CD4-positive, alpha-beta T cell treated with Interleukin-15 for 1 hour (primary cell): ENCODE measurements around the gene MSMB.
A peak's percentile ranks its signal among the peaks of the same experiment; 100 is the strongest.
"Not testable (repeated sequence)": the region's sequence is repeated elsewhere in the genome, so short reads cannot be mapped to it uniquely, and the experiment has no call there.

Experiments used
- DNase-seq: peaks from one replicate; pipeline ENCODE4 v3.0.0-alpha.2; 2020

MSMB gene, protein sequence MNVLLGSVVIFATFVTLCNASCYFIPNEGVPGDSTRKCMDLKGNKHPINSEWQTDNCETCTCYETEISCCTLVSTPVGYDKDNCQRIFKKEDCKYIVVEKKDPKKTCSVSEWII

DNA sequence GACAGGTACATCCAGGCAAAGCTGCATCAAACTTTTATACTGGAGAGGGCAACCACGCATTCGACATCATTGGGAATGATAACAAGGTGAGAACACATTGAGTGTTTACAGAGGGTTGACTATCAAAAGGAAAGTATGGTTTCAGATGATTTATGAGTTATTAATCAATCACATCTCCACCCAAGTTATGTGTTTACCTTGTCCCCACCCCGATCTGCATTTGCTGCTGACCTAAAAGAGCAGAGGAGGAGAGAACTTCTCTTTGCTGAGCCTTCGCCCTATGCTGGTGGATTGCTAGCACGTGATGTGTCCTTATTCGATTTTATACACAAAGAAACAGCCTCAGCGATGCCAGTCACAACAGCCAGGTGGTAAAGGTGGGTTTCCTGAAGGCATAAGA is at the start of gene MSMB:
Gene MSMB (minus strand): TSS at position 9 of the 400 bp plus-strand sequence. CDS start 32 bp downstream, outside the sequence.
- no peak for DNase-seq

DNA sequence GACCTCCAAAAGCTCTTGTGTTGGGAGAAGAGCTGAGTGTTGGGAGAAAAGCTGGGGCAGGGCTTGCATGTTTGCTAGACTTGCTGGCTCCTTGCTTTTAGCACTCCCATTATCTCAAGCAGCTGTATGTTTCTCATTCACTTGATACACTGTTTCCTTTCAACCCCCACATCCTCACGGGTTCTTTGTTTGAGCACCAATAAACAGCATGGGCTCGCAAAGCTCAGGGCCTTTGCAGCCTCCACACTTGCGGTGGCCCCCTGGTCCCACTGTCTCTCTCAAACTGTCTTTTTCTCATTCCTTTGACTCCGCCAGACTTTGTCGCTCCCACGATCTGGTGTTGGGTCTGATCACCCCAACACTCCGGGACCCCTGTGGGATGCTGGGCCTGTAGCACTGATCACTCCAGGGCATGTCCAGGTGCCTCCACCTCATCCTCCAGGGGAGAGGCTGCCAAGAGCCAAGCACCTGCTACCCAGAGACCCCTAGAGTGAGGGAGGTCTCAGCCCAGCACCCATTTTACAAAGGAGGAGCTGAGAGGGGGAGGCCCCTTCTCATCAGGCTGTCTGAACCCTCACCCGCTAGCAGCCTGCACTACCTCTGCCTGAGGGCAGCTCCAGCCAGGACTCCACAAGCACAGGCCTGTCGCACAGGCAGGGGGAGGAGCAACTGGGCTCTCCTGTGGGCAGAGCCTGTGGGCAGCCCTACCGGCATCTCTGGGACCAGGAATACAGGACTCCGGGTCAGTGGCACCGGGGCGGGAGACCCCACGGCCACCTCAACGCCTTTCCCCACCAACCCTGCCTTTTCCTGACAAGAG is 49.1 kb upstream of the MSMB start:
- no peak for DNase-seq

DNA sequence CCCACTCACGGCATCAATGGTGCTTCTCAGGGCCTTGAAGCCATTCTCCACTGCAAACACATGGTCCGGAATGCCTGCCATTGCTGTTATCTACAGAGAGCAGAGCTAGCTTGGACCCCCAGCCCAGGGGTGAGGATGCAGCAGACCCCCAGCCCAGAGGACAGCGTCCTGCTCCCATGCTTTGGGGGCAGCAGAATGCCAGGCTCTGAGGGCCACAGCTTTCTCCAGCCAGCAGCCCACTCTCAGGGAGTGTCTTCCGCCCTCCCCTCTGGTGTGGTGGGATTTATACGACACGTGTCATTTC is 48.1 kb upstream of the MSMB start:
- no peak for DNase-seq

DNA sequence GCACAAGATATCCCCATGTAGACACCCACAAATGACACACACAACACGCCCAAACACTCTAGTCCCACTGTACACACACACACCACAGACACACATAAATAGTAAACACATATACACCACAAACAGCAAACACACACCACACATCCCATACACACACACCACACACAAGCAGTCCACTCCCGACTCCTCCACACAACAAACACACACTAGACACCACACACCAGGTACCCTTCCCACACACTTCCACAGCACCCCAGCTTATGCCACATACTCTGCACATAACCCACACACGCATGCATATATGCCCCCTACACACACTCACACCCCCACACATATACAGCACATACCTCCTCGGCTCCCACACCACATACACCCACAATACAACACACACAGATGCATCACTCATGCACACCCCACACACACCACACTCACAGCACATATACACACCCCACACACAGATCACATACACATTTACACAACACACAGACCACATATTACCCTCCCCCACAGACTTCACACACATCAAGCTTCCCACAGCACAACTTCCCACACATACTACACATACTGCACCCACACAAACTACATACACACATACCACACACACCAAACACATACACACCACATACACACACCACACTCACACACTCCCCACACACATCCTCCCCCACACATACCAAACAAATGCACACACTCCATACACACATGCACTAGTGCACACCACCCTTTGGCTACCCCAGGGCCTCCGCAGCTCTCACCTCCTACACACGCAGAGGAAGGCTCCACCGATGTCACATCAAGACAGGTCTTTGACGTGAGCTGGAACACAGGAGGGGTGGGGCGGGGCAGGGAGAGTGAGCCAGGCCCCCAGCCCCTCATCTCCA is 47.5 kb upstream of the MSMB start:
- DNase-seq, result peak; percentile 46

DNA sequence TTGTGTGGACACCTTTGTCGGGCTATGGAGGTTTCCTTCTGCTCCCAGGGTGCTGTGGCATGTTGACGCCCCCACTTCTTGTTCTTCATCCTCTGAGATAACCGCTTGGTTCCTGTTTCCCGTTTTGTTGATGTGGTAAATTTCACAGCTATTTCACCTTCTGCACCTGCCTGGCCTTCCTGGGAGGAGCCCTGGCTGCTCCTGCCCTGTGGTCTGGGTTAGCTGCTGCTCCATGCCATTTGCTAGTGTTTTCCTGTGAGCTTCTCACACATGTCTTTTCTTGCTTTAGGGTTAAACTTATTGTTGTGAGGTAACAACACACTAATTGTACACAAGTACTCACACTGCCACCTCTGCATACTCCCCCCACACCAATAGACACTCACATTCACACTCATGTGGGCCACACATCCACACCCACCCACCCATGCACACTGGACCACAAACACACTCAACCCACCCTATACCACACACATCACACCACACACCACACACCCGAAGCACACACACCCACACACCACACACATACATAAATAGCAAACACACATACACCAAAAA is 46.5 kb upstream of the MSMB start:
- peak; percentile 41 for DNase-seq

DNA sequence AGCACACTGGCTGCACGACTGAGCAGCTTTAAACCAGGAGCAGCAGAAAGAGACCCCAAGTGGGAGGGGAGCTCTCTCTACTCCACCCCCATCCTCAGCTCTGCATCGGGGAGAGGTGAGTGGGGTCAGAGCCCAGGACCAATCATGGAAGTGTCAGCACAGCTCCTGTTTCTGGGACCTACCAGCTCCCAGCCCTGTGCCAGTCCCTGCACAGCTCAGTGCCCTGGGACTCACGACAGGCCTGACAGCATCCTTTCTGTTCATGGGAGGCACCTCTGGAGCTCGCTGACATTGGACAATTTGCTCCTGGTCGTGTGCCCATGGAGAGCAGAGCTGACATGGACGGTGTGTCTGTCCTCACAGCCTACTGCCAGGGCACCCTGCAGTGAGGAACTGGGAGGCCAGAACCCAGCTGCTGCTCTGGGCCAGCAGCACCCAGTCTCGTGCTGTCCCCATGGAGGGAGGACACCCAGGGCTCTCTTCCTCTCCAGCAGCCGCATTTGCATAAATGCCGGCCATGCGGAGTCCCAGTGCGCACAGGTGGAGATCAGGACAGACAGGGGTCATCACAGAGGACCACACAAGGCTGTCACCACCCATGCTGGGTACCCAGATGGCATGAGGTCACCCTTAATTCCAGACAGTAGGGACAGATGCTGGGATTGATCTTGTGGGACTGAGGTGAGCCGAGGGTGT is 45.9 kb upstream of the MSMB start:
- DNase-seq, result no peak

DNA sequence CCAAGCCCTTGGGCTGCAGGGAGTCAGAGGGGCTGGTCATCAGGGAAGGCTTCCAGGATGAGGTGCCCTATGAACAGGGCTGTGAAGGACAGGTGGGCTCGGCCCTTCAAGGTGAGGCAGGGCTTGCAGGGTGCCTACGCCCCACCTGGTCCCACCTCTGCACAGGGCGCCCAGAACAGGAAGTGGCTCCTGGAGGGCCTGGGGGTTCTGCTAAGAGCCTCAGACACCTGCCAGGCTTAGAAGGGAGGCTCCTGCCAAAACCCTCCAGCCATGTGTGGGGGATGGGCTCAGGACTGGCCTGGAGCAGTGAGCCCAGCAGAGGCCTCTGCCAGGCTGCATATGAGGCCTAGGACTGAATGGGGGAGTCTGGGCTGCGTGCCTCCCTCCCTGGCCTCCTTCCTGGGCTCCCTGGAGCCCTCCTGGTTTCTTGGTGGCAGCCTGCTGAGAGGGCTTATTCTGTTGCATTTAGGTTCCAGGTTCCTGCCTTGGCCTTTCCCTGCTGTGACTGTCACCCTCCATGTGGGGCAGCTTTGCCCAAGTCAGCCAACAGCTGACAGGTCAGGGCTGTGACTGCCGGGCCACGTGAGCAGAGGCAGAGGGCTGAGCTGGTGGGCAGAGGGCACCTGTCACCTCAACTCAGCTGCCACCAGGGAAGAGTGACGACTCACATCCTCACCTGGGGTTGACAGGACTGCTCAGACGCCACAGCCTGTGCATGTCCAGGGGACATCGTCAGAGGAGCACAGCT is 45.2 kb upstream of the MSMB start:
- no peak for DNase-seq

DNA sequence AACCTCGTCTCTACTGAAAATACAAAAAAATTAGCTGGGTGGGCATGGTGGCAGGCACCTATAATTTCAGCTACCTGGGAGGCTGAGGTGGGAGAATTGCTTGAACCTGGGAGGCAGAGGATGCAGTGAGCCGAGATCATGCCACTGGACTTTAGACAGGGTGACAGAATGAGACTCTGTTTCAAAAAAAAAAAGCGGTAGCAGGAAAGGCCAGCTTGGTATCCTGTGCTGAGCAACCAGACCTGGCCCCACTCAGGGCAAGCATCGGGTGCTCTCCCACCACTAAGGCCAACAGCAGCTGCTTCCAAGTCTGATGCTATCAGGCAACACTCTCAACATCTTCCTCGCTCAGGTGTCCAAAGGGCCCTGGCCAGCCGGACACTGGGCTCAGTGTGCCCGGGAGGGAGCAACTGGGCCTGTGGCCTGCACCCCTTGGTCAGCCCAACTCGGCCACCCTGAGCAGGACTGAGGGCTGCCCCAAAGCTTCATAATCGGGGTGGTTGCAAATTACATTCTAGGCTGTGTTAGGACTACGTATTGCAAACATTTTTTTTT is 44.3 kb upstream of the MSMB start:
- DNase-seq, result no peak

DNA sequence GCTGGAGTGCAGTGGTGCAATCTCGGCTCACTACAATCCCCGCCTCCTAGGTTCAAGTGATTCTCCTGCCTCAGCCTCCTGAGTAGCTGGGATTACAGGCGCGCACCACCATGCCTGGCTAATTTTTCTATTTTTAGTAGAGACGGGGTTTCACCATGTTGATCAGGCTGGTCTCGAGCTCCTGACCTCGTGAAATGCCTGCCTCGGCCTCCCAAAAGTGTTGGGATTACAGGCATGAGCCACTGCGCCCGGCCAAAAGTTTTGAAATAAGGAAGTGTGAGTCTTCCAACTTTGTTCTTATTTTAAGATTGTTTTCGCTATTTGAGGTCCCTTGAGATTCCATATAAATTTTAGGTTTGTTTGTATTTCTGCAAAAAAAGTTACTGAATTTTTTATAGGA is 41.3 kb upstream of the MSMB start:
- DNase-seq, result not testable (repeated sequence)

DNA sequence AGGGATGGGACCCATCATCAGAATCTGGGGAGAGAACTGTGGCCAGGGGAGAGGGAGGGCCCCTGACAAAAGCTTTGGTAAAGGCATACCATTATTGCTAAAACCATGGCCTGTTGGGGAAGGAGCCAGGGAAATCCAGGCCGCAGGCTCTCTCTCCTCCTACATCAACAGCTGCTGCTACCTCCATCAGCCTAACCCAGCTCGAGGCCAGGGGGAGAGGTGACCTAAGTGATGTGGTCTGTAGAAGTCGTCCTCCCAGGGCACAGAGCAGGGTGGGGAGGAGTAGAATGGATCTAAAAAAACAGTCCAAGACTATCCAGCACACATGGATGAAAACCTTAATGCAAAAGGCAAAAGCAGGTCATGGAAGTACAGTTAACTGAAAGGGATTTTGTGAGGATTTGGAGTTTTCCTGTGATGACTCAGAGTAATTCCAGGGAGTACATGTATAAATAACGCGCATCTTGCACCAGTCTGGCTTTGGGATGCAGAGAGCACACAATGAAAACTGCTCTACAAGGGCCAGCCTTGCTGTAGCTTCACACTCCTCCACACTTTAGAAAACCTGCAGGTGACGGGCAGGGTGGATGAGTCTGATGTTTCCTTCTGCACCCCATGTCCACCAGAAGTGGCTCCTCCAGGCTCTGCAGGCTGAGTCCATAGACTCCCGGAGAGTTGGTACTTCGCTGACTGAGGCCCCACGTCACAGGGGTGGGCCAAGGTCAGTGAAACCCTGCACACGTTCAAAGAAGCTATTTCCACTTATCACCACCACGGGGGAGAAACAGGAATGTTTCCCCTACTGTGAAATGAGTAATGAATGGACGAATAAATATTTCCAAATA is 38.5 kb upstream of the MSMB start:
- no peak for DNase-seq

DNA sequence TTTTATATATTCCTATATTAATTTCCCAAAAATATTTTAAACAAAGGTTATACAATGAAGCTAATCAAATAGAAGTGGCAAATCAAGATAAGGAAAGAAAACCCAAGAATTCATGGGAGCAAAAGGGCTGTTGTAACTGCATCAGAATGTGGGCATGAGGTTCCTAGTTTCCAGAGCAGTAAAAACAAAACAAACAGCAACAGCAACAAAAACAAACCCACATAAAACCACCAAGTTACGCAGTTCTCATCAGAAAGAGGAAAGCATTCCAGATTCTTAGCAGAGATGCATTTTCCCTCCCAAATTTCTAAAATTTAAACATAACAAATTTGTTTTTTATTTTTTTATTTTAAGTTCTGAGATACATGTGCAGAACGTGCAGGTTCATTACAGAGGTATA is 34.8 kb upstream of the MSMB start:
- no peak for DNase-seq

DNA sequence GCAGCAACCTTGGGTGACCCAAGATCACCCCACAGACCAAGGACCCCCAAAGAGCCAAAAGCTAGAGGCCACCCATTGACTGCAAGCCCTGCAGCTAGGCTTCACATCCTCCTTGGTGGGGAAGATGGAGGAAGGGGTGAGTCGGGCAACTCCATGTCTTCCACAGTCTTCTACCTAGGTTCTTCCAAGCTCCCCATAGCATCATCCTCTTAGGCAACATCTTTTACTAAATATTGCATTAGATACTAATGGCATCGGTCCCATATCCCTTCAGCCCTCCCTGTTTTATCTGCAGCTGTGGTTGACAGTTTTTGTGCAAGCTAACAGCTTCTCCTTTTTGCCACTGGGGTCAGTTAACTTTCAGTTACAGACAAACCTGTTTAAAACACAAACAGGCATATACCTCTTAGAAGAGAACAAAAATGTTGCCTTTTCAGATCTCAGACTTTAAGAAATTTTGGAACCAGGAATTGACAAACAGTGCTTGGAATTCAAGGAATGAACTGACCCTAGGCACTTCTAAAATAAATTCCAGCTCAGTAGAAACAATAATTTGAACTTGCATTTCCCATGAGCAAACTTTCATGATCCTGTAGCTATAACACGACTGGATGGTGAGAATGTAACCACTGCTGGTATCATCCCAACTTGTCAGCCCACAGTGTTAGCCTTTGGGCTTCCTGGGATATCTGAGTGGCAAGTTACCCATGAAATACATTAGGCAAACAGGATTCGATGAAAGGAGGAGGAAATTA is 33.9 kb upstream of the MSMB start:
- DNase-seq, result no peak

DNA sequence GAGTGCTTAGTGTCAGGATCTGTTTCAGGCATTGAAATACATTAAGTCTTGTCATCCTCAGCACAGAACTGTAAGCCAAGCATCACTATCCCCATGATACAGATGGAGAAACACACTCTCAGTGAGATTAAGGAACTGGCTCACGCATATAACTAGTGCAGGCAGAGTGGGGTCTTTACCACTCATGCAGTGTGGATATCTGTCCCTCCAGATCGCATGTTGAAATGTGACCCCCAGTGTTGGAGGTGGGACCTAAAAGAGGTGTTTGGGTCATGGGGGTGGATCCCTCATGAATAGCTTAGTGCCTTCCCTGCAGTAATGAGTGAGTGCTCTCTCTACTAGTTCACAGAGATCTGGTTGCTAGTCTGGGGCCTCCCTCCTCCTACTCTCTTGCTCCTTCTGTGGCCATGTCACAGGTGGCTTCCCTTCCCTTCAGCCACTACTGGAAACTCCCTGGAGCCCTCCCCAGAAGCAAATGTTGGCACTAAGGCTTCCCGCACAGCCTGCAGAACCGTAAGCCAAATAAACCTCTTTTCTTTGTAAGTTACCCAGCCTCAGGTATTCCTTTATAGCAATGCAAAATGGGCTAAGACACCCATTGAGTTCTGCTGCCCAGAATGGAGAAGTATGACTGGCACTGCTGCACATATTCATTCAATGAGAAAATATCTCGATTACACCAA is 31.8 kb upstream of the MSMB start:
- no peak for DNase-seq

DNA sequence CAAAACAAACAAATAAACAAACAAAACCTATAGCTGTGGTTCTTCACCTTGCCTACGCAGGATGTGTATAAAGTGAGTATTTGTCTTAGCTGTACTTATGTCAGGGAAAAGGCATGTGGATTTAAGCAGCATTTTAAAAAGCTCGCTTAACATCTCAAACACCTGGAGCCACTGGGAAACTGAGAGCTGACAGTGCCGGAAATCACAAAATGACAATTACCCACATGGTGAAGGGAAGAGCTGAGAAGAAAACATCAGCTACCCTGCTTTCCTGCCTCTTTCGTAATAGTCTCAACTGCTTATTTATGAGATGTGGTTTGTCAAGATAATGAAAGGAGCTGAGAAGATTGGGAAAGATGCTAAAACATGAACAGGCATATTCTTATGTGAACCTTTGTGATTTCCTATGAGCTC is 31.1 kb upstream of the MSMB start:
- DNase-seq, result no peak

DNA sequence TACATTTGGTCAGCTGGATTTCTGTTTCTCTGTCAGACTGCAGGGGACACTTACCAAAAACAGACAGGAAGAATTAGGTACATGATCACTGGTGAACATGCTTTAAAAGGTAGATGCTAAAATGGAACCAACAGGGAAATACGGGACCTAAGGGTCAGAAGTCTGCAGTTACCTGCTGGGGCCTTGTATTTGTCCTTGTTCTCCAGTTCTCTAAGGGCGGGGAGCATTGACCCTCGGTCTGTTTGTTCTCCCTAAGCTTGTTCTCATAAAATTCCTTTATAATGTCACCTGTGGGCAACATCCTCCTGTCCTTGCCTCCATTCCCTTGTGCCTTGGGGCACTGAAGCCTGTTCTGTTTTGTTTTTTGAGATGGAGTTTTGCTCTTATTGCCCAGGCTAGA is 29.8 kb upstream of the MSMB start:
- DNase-seq, result no peak

DNA sequence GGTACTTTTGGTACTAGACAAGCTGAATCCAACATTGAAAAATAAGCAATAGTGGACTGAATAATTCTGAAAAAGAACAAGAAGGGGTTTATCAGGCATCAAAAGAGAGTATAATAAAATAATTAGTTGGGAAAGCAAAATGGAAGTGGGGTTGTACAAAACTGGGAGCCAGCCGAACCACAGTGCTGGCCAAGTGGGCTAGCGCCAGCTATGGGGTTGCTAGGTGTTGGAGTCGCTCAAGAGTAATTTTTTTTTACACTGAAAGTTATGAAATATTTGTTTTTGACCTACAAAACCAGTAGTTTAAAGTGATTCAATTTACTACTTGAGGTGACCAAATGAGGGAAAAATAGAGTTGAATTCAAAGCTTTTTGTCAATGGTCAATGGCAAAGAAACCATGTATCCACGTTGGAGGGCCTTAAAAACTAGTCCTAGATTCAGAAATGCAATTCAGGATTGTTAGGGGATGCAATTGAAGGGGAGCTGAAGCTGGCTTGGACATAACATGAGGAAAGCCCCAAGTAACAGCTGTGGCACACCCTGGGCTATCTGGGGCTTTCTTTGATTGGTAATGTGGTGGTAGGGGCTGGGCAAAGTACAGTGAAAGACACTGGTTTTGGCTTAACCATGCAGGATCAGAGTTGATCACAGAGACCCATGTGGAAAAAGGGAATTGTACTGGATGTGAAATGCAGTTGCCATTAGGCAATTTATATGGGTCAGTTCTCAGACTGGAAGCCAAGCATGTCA is 28.3 kb upstream of the MSMB start:
- DNase-seq, result no peak

DNA sequence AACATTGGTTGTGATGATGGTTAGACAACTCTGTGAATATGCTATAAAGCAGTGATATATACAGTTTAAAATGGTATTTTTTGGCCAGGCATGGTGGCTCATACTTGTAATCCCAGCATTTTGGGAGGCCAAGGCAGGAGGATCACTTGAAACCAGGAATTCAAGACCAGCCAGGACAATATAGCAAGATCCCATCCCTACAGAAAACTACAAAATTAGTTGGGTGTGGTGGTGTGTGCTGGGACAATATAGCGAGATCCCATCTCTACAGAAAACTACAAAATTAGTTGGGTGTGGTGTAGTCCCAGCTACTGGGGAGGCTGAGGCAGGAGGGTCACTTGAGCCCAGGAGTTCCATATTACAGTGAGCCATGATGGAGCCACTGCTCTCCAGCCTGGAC is 27.5 kb upstream of the MSMB start:
- no peak for DNase-seq

DNA sequence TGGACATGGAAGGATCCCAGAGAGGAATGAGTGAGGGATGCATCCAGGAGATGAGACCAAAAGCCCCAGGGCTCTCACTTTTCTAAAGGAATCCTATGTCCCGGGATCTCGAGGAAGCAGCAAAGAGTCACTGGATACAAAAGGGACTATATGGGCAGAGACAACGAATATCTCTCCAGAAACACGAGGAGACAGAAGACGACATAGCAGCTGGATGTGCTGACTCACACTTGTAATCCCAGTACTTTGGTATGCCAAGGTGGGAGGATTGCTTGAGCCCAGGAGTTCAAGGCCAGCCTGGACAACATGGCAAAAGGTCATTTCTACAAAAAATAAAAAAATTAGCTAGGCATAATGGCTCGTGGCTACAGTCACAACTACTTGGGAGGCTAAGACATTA is 24.7 kb upstream of the MSMB start:
- no peak for DNase-seq
